ENCODE measurements around the gene STIM2. TPM values are rescaled to one million over a fixed set of nuclear protein-coding genes. Genes with fewer than 3 reads are reported as not detected.
"Not testable (repeated sequence)": the region's sequence is repeated elsewhere in the genome, so short reads cannot be mapped to it uniquely, and the experiment has no call there.

Gene STIM2
- total RNA-seq, result 43.3 TPM
- polyA plus RNA-seq, result 41.2 TPM
- long read RNA-seq, donor 1, result 0 reads
- long read RNA-seq, donor 2, result 0 reads
- long read RNA-seq, donor 3, full-length matches to known transcripts, result 4 of 27 reads
- long read RNA-seq, donor 3, partial matches to known transcripts, result 23 of 27 reads
- long read RNA-seq, donor 3, other reads (novel, unspliced or antisense), result 0 of 27 reads
- long read RNA-seq, donor 4, full-length matches to known transcripts, result 6 of 11 reads
- long read RNA-seq, donor 4, partial matches to known transcripts, result 5 of 11 reads
- long read RNA-seq, donor 4, other reads (novel, unspliced or antisense), result 0 of 11 reads
- long read RNA-seq, donor 5, full-length matches to known transcripts, result 5 of 14 reads
- long read RNA-seq, donor 5, partial matches to known transcripts, result 9 of 14 reads
- long read RNA-seq, donor 5, other reads (novel, unspliced or antisense), result 0 of 14 reads
- long read RNA-seq, donor 6, full-length matches to known transcripts, result 4 of 21 reads
- long read RNA-seq, donor 6, partial matches to known transcripts, result 17 of 21 reads
- long read RNA-seq, donor 6, other reads (novel, unspliced or antisense), result 0 of 21 reads
- long read RNA-seq, donor 7, full-length matches to known transcripts, result 4 of 4 reads
- long read RNA-seq, donor 7, partial matches to known transcripts, result 0 of 4 reads
- long read RNA-seq, donor 7, other reads (novel, unspliced or antisense), result 0 of 4 reads
- long read RNA-seq, donor 8, partial matches to known transcripts, result 0 of 1 reads
- long read RNA-seq, donor 8, other reads (novel, unspliced or antisense), result 0 of 1 reads
- long read RNA-seq, donor 9, partial matches to known transcripts, result 0 of 1 reads
- long read RNA-seq, donor 9, other reads (novel, unspliced or antisense), result 0 of 1 reads
- long read RNA-seq, donor 10, partial matches to known transcripts, result 0 of 1 reads
- long read RNA-seq, donor 10, other reads (novel, unspliced or antisense), result 0 of 1 reads

DNA sequence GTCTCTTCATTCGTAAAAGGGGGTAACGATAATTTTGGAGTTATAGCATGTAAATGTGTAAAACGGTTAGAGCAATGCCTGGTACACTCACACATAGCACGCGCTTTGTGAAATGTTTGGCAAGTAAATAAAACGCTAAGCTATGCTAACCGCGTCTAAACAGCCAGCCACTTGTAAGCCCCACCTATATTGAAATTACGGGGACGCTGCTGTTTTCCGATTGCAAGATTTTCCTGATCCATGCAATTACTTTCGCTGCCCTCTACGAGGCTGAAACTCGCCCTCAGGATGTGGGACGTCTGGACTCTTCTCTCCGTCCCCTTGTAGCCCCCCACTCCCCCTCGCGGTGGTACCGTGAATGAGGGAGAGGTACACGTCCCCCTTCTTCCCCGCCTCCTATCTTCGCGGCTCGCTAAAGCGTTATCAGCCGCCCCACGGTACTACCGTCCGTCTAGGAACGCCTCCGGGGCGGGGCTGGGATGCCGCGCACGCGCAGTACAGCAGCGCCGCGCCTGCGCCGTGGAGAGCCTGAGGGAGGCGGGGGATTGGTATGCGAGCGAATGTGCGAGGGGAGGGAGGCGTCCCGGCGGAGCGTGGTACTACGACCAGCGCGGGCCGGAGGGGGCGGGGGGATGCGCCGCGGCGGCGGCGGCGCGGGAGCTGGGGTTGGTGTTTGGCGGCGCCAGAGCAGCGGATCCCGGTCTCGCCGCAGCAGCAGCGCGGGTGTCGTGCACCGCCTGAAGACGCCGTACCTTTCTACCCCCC lies at the start of gene STIM2:
Gene STIM2 (plus strand): TSS at position 685 of the 765 bp plus-strand sequence.
- DNase-seq (ENCODE audit: low read depth in 6 of 9, low spot score in 9 of 9), result peak; percentile 90 to 99 (median 98)
- peaks cover 21 to 31% of the 10 kb centered on the region in 2 donors for H3K4me1 ChIP-seq (ENCODE audit: control insufficient read depth in 2 of 2, insufficient read depth in 2 of 2, low read length in 2 of 2)
- no peaks in the 10 kb centered on the region for H3K27me3 ChIP-seq (ENCODE audit: control insufficient read depth in 2 of 2, insufficient read depth in 1 of 2, low read length in 1 of 2)
- under 1% methylated on average over 74 of the region's 74 CpGs for WGBS
- peak within 1 kb of the TSS; percentile 97 for H3K27ac ChIP-seq (ENCODE audit: low read depth in 1 of 2, low read length in 1 of 2)
- H3K4me3 ChIP-seq (ENCODE audit: low read length in 2 of 2), result peak within 1 kb of the TSS; percentile 80 to 94
- no peaks in the 10 kb centered on the region for H3K36me3 ChIP-seq (ENCODE audit: control insufficient read depth in 2 of 2, insufficient read depth in 2 of 2, low read length in 1 of 2)
- H3K9me3 ChIP-seq (ENCODE audit: control insufficient read depth in 2 of 2, insufficient read depth in 1 of 2, low read length in 1 of 2), result peaks cover 0 to 2% of the 10 kb centered on the region in 2 donors

DNA sequence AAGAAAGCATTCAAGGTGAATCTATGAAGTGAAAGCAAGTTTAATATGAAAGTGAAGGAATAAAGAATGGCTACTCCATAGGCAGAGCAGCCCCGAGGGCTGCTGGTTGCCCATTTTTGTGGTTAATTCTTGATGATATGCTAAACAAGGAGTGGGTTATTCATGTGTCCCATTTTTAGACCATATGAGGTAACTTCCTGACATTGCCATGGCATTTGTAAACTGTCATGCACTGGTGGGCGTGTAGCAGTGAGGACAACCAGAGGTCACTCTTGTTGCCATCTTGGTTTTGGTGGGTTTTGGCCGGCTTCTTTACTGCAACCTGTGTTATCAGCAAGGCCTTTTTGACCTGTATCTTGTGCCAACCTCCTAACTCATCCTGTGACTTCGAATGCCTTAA lies 49.1 kb upstream of the STIM2 start:
- H3K27me3 ChIP-seq (ENCODE audit: control insufficient read depth in 2 of 2, insufficient read depth in 1 of 2, low read length in 1 of 2); H3K36me3 ChIP-seq (ENCODE audit: control insufficient read depth in 2 of 2, insufficient read depth in 2 of 2, low read length in 1 of 2); H3K27ac ChIP-seq (ENCODE audit: low read depth in 1 of 2, low read length in 1 of 2); H3K4me3 ChIP-seq (ENCODE audit: low read length in 2 of 2); DNase-seq (ENCODE audit: low read depth in 6 of 9, low spot score in 9 of 9); H3K4me1 ChIP-seq (ENCODE audit: control insufficient read depth in 2 of 2, insufficient read depth in 2 of 2, low read length in 2 of 2); H3K9me3 ChIP-seq (ENCODE audit: control insufficient read depth in 2 of 2, insufficient read depth in 1 of 2, low read length in 1 of 2): not testable (repeated sequence)
- WGBS, result 94% methylated on average over 4 of the region's 4 CpGs

DNA sequence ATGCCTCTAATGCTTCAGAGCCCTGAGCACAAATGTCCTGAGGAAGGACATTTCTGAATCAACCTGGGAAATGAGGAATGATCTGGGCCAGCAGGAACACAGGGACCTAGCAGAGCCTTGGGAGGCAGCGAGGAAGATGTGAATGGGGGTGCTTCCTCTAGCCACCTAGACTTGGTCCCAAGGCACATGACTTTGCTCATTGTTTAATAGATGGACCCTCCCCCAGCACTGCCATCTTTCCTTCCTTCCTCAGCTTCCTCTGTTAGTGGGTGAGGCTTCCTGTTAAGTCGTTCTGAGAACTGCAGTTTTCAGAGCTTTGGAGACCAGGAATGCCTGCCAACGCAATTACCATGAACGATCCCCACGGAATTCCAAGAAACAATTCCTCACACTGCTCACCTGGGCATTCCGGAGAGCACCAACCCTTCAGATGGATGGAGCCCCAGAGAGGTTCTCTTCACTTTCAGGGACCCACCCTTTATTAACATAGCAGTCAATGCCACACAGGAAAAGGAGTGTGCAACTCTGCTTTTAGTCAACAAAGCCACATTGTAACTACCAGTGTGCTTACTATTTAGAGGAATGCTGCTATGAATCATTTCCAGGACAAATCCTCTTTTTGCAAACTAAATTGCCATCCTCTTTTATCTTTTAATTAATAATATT lies 48.5 kb upstream of the STIM2 start:
- H3K4me1 ChIP-seq (ENCODE audit: control insufficient read depth in 2 of 2, insufficient read depth in 2 of 2, low read length in 2 of 2), result peaks cover 0 to 5% of the 10 kb centered on the region in 2 donors
- no peak overlapping the region for H3K4me3 ChIP-seq (ENCODE audit: low read length in 2 of 2)
- H3K27ac ChIP-seq (ENCODE audit: low read depth in 1 of 2, low read length in 1 of 2), result no peak overlapping the region
- 57% methylated on average over 6 of the region's 6 CpGs for WGBS
- no peaks in the 10 kb centered on the region for H3K9me3 ChIP-seq (ENCODE audit: control insufficient read depth in 2 of 2, insufficient read depth in 1 of 2, low read length in 1 of 2)
- H3K27me3 ChIP-seq (ENCODE audit: control insufficient read depth in 2 of 2, insufficient read depth in 1 of 2, low read length in 1 of 2), result no peaks in the 10 kb centered on the region
- no peaks in the 10 kb centered on the region for H3K36me3 ChIP-seq (ENCODE audit: control insufficient read depth in 2 of 2, insufficient read depth in 2 of 2, low read length in 1 of 2)
- no peak for DNase-seq (ENCODE audit: low read depth in 6 of 9, low spot score in 9 of 9)

DNA sequence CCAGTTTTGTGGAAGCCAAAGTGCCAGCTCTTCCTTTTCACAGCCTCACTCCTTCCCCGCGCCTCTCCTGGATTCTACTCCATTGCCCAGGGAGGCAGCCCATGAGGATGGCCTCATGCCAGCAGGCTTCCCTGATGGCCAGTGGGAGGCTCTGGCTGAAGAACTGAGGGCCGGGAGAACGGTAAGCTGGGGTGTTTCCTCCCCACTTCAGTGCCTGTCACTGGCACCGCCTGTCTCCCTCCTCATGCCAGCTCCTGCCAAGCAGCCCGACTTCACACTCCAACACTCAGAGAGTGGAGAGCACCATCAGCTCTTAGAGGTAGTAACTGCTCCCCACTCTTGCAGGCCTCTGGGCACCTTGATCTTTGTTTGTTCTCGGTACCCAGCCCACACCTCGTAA lies 46.9 kb upstream of the STIM2 start:
- whole genome bisulfite sequencing, result 97% methylated on average over 8 of the region's 8 CpGs
- Histone ChIP-seq H3K36me3 (ENCODE audit: control insufficient read depth in 2 of 2, insufficient read depth in 2 of 2, low read length in 1 of 2) (no peaks in the 10 kb centered on the region), H3K27ac (ENCODE audit: low read depth in 1 of 2, low read length in 1 of 2) (no peak overlapping the region), H3K27me3 (ENCODE audit: control insufficient read depth in 2 of 2, insufficient read depth in 1 of 2, low read length in 1 of 2) (no peaks in the 10 kb centered on the region), H3K4me3 (ENCODE audit: low read length in 2 of 2) (no peak overlapping the region), H3K9me3 (ENCODE audit: control insufficient read depth in 2 of 2, insufficient read depth in 1 of 2, low read length in 1 of 2) (no peaks in the 10 kb centered on the region), H3K4me1 (ENCODE audit: control insufficient read depth in 2 of 2, insufficient read depth in 2 of 2, low read length in 2 of 2) (no peaks in the 10 kb centered on the region)
- no peak for DNase-seq (ENCODE audit: low read depth in 6 of 9, low spot score in 9 of 9)

DNA sequence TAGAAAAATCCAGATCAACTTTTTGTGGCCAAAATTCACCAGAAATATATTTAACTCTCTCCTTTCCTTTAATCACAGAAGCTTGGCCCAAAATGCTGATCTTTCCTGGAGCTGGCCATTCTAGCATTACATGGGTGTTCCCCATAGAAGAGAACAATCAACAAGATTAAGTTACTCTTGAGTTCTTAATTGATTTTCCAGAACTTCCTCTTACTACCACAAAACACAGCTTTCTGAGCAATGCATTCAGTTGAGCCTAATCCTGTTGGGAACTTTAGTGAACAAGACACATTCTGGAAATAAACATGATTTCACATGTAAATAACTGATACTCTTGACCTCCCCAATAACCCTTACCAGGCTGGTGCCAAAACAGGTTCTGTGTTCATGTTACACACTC lies 45.4 kb upstream of the STIM2 start:
- no peaks in the 10 kb centered on the region for H3K4me1 ChIP-seq (ENCODE audit: control insufficient read depth in 2 of 2, insufficient read depth in 2 of 2, low read length in 2 of 2)
- H3K27ac ChIP-seq (ENCODE audit: low read depth in 1 of 2, low read length in 1 of 2), result peak overlapping the region in 1 of 2 donors; percentile 2
- no peaks in the 10 kb centered on the region for H3K36me3 ChIP-seq (ENCODE audit: control insufficient read depth in 2 of 2, insufficient read depth in 2 of 2, low read length in 1 of 2)
- no peak overlapping the region for H3K4me3 ChIP-seq (ENCODE audit: low read length in 2 of 2)
- DNase-seq (ENCODE audit: low read depth in 6 of 9, low spot score in 9 of 9), result no peak
- H3K27me3 ChIP-seq (ENCODE audit: control insufficient read depth in 2 of 2, insufficient read depth in 1 of 2, low read length in 1 of 2), result no peaks in the 10 kb centered on the region
- no peaks in the 10 kb centered on the region for H3K9me3 ChIP-seq (ENCODE audit: control insufficient read depth in 2 of 2, insufficient read depth in 1 of 2, low read length in 1 of 2)

DNA sequence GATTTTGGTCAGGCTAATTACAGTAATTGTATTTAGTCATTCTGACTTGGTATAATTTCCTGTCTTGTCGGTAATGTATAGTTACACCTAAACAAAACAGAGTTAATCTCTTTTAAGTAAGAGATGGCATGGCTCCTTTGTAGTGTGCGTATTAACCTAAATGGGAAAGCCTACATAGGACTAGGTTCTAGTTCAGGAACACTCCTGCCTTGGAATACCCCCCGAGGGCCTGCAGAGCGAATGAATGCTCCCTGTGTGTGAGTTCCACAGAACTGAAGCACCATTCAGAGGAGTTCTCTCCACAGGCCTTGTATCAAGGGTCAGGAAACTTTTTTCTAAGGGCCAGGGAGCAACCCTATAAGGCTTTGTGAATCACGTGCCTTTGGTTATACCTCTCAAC lies 44.9 kb upstream of the STIM2 start:
- H3K27ac ChIP-seq (ENCODE audit: low read depth in 1 of 2, low read length in 1 of 2), result peak overlapping the region in 1 of 2 donors; percentile 2
- H3K36me3 ChIP-seq (ENCODE audit: control insufficient read depth in 2 of 2, insufficient read depth in 2 of 2, low read length in 1 of 2), result no peaks in the 10 kb centered on the region
- 94% methylated on average over 5 of the region's 5 CpGs for WGBS
- no peaks in the 10 kb centered on the region for H3K27me3 ChIP-seq (ENCODE audit: control insufficient read depth in 2 of 2, insufficient read depth in 1 of 2, low read length in 1 of 2)
- H3K9me3 ChIP-seq (ENCODE audit: control insufficient read depth in 2 of 2, insufficient read depth in 1 of 2, low read length in 1 of 2), result no peaks in the 10 kb centered on the region
- H3K4me3 ChIP-seq (ENCODE audit: low read length in 2 of 2), result no peak overlapping the region
- H3K4me1 ChIP-seq (ENCODE audit: control insufficient read depth in 2 of 2, insufficient read depth in 2 of 2, low read length in 2 of 2), result no peaks in the 10 kb centered on the region
- no peak for DNase-seq (ENCODE audit: low read depth in 6 of 9, low spot score in 9 of 9)

DNA sequence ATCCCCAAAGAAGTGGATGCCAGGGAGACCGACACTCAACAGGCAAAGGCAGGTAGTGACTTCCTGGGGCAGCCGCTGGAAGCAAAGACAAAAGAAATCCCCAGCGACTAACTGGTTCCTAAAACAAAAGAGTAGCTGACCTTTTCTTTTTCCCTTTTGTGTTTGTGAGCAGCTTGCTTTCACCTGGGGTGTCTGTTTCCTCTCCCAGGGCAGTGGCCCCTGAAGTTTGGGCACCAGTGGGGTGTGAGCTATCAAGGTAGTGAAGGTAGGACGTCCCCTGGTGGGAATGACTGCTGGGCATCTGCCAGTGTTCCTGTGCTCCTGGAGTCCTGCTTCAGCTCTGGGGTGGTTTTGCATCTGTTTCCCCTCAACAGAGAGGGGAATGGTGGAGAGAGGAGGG lies 41.6 kb upstream of the STIM2 start:
- DNase-seq (ENCODE audit: low read depth in 6 of 9, low spot score in 9 of 9), result no peak
- WGBS, result 87% methylated on average over 4 of the region's 4 CpGs
- Histone ChIP-seq H3K4me3 (ENCODE audit: low read length in 2 of 2) (no peak overlapping the region), H3K27ac (ENCODE audit: low read depth in 1 of 2, low read length in 1 of 2) (no peak overlapping the region), H3K36me3 (ENCODE audit: control insufficient read depth in 2 of 2, insufficient read depth in 2 of 2, low read length in 1 of 2) (no peaks in the 10 kb centered on the region), H3K27me3 (ENCODE audit: control insufficient read depth in 2 of 2, insufficient read depth in 1 of 2, low read length in 1 of 2) (no peaks in the 10 kb centered on the region), H3K4me1 (ENCODE audit: control insufficient read depth in 2 of 2, insufficient read depth in 2 of 2, low read length in 2 of 2) (no peaks in the 10 kb centered on the region), H3K9me3 (ENCODE audit: control insufficient read depth in 2 of 2, insufficient read depth in 1 of 2, low read length in 1 of 2) (peaks cover 0 to 8% of the 10 kb centered on the region in 2 donors)

DNA sequence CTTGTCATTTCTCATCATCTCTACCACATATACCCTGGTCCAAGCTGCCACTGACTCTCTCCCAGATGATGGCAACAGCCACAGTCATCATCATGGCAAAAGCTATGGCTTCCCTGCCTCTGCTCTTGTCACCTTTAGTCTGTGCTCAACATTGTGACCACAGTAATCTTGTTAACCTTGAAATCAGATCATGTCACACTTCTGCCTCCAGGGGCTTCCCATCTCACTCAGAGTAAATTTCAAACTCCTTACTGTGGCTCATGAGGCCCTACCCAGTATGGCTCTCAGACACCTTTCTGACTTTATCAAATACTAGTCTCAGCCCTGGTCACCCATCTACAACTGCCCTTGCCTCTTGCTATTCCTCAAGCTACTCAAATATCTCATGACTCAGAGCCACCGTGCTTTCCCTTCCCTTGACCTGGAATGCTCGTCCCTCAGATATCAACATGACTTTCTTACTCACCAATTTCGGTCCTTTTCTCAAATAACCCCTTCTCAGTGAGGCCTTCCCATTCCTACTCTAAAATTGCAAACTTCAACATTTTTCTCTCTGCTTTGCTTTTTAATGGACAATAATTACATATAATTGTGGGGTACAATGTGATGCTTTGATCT lies 41.1 kb upstream of the STIM2 start:
- 98% methylated on average over 3 of the region's 3 CpGs for WGBS
- H3K9me3 ChIP-seq (ENCODE audit: control insufficient read depth in 2 of 2, insufficient read depth in 1 of 2, low read length in 1 of 2), result peaks cover 0 to 8% of the 10 kb centered on the region in 2 donors
- H3K27me3 ChIP-seq (ENCODE audit: control insufficient read depth in 2 of 2, insufficient read depth in 1 of 2, low read length in 1 of 2), result no peaks in the 10 kb centered on the region
- no peaks in the 10 kb centered on the region for H3K36me3 ChIP-seq (ENCODE audit: control insufficient read depth in 2 of 2, insufficient read depth in 2 of 2, low read length in 1 of 2)
- H3K4me1 ChIP-seq (ENCODE audit: control insufficient read depth in 2 of 2, insufficient read depth in 2 of 2, low read length in 2 of 2), result no peaks in the 10 kb centered on the region
- no peak for DNase-seq (ENCODE audit: low read depth in 6 of 9, low spot score in 9 of 9)
- H3K4me3 ChIP-seq (ENCODE audit: low read length in 2 of 2), result no peak overlapping the region
- H3K27ac ChIP-seq (ENCODE audit: low read depth in 1 of 2, low read length in 1 of 2), result no peak overlapping the region
